ENCODE data around the gene PAFAH1B2. TPM values are rescaled to one million over a fixed set of nuclear protein-coding genes. Genes with fewer than 3 reads are reported as not detected.

The PAFAH1B2 gene
- total RNA-seq (100 to 1,000 TPM; 150 to 156 TPM), polyA plus RNA-seq (ENCODE audit: insufficient read depth, low read depth, low replicate concordance) (66.5 TPM)
- long read RNA-seq, donor 1, full-length matches to known transcripts, result 52 of 63 reads
- long read RNA-seq, donor 1, partial matches to known transcripts, result 11 of 63 reads
- long read RNA-seq, donor 1, other reads (novel, unspliced or antisense), result 0 of 63 reads
- long read RNA-seq, donor 2, full-length matches to known transcripts, result 22 of 38 reads
- long read RNA-seq, donor 2, partial matches to known transcripts, result 16 of 38 reads
- long read RNA-seq, donor 2, other reads (novel, unspliced or antisense), result 0 of 38 reads

GRCh38 chr11:117143871-117144476, at the start of gene PAFAH1B2:
Gene PAFAH1B2, plus strand, starts transcription at chr11:117144287. Its CDS starts 8,161 bp downstream, at chr11:117152448.
- H3K27ac ChIP-seq, result peak within 1 kb of the TSS; percentile 84 to 92
- peaks cover 10% of the 10 kb centered on the region for H3K4me1 ChIP-seq
- no peaks in the 10 kb centered on the region for H3K36me3 ChIP-seq (ENCODE audit: low read depth, missing control alignments)
- intact Hi-C loops (cut with DNase I; ENCODE audit: low total_unique reads), result no loop called here
- peak within 1 kb of the TSS; percentile 93 to 97 for H3K4me3 ChIP-seq
- 1% methylated on average over 24 to 48 of the region's 48 CpGs for WGBS, 2 donors
- peak; percentile 98 for DNase-seq
- no peaks in the 10 kb centered on the region for H3K27me3 ChIP-seq
- no peaks in the 10 kb centered on the region for H3K9me3 ChIP-seq
- TF ChIP-seq POLR2A (IDR thresholded peaks at IDR 0.05) (peak; percentile 23), CTCF (IDR thresholded peaks at IDR 0.05) (no peak)

- Histone ChIP-seq H3K27me3 (no peaks in the 10 kb centered on the region), H3K4me3 (no peak overlapping the region), H3K36me3 (ENCODE audit: low read depth, missing control alignments) (no peaks in the 10 kb centered on the region), H3K27ac (no peak overlapping the region), H3K9me3 (no peaks in the 10 kb centered on the region), H3K4me1 (peaks cover 36% of the 10 kb centered on the region)
- intact Hi-C loops (cut with DNase I; ENCODE audit: low total_unique reads), result no loop called here
- DNase-seq, result no peak
- no peak for TF ChIP-seq POLR2A (IDR thresholded peaks at IDR 0.05)
- TF ChIP-seq CTCF (IDR thresholded peaks at IDR 0.05), result no peak
- 34 to 49% methylated on average over 4 of the region's 4 CpGs for WGBS, 2 donors
Observed at GRCh38 chr11:117094776-117095175, 49.3 kb upstream of the PAFAH1B2 start.

- no peaks in the 10 kb centered on the region for H3K9me3 ChIP-seq
- TF ChIP-seq CTCF (IDR thresholded peaks at IDR 0.05) (no peak), POLR2A (IDR thresholded peaks at IDR 0.05) (no peak)
- WGBS, 2 donors, result 55 to 60% methylated on average over 9 of the region's 9 CpGs
- no peak for DNase-seq
- H3K27me3 ChIP-seq, result no peaks in the 10 kb centered on the region
- H3K4me1 ChIP-seq, result peaks cover 36% of the 10 kb centered on the region
- no peak overlapping the region for H3K4me3 ChIP-seq
- peak overlapping the region in 1 of 2 donors; percentile 98 for H3K27ac ChIP-seq
- H3K36me3 ChIP-seq (ENCODE audit: low read depth, missing control alignments), result no peaks in the 10 kb centered on the region
- intact Hi-C loops (cut with DNase I; ENCODE audit: low total_unique reads), result no loop called here
Observed at GRCh38 chr11:117095284-117096161, 48.6 kb upstream of the PAFAH1B2 start.

DNA sequence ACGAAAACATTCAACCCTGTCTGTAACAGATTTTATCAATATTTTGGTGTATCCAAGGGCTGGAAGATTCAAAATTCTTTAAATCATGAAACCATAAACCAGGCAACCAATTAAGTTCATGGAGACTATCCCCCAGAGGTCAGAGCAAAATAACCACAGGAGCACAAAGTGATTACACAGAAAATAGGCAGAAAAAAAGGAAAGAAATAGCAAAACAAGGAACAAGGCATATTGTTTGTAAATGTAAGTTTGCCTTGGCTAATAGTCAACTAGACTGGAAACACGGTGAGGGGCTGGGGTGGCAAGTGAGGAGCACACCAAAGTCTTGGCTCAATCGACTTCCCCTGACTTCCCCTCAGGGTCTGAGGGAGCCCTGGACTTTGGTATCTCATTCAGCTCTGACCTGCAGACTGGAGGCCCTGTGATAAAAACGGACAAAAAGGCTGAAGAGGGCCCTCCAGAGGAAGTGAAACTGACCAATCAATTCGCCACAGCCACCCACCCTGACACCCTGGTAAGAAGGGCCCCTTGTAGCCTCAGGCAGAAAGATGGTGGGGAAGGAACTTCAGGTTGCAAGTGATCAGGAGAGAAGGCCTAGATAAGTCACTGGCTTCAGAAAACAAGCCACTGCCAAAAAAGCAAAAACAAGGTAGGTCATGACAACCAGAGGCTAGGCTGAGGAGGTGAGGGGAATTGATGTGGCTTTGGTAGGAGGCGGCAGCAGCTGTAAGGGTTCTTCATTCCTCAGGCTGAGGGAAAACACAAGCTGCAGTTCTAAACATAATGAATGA, 47.7 kb upstream of the PAFAH1B2 start:
- WGBS, 2 donors, result 33 to 38% methylated on average over 6 of the region's 6 CpGs
- intact Hi-C loops (cut with DNase I; ENCODE audit: low total_unique reads), result no loop called here
- Histone ChIP-seq H3K4me3 (peak overlapping the region in 1 of 2 donors; percentile 73), H3K4me1 (peaks cover 36% of the 10 kb centered on the region), H3K27ac (peak overlapping the region; percentile 90 to 98), H3K9me3 (no peaks in the 10 kb centered on the region), H3K36me3 (ENCODE audit: low read depth, missing control alignments) (no peaks in the 10 kb centered on the region), H3K27me3 (no peaks in the 10 kb centered on the region)
- TF ChIP-seq POLR2A (IDR thresholded peaks at IDR 0.05), result no peak
- no peak for TF ChIP-seq CTCF (IDR thresholded peaks at IDR 0.05)
- peak; percentile 59 for DNase-seq

Measured in testis (tissue), 5 donors.